Activated T-helper 1 cell treated with anti-CD3 and anti-CD28 coated beads, Interleukin-12 subunit alpha, Interleukin-12 subunit beta, Interleukin-2, Interleukin-4 antibody, amounts not matched to agents 30 ng/mL and 10 ng/mL and 1 ng/mL, durations not matched to agents 14 hours and 24 hours and 36 hours (primary cell): ENCODE data around the gene WNT8A. TPM values are rescaled to one million over a fixed set of nuclear protein-coding genes. Genes with fewer than 3 reads are reported as not detected.

Experiments used
- DNase-seq: peaks from one replicate; pipeline ENCODE4 v3.0.0; 2021; ENCODE audit warnings: low spot score
- H3K27ac Mint-ChIP-seq: one replicate; pipeline ENCODE4 v1.8.0; 2021; ENCODE audit warnings: mild to moderate bottlenecking, mixed read lengths
- H3K27me3 Mint-ChIP-seq: one replicate; pipeline ENCODE4 v1.8.0; 2022; ENCODE audit warnings: mild to moderate bottlenecking, moderate library complexity, mixed read lengths; ENCODE audit not compliant: insufficient read depth
- H3K36me3 Mint-ChIP-seq: one replicate; pipeline ENCODE4 v1.8.0; 2021; ENCODE audit warnings: low read depth, mixed read lengths
- H3K4me1 Mint-ChIP-seq: one replicate; pipeline ENCODE4 v1.8.0; 2021; ENCODE audit warnings: low read depth, mixed read lengths
- H3K4me3 Mint-ChIP-seq: one replicate; pipeline ENCODE4 v1.8.0; 2021; ENCODE audit warnings: mild to moderate bottlenecking, moderate library complexity, mixed read lengths
- H3K9me3 Mint-ChIP-seq: one replicate; pipeline ENCODE4 v1.8.0; 2021; ENCODE audit warnings: mixed read lengths
- intact Hi-C: fragments of 100-400 bp; cut with micrococcal nuclease; formaldehyde crosslinking; loops from one replicate; pipeline ENCODE4 v1.15.1; 2024
- total RNA-seq: library from RNA; stranded (reverse); gene quantifications from 2 replicates; pipeline ENCODE4 v1.2.3, GENCODE V29; 2022

WNT8A gene
- total RNA-seq, 1 donor from 2014 or later = not detected

DNA sequence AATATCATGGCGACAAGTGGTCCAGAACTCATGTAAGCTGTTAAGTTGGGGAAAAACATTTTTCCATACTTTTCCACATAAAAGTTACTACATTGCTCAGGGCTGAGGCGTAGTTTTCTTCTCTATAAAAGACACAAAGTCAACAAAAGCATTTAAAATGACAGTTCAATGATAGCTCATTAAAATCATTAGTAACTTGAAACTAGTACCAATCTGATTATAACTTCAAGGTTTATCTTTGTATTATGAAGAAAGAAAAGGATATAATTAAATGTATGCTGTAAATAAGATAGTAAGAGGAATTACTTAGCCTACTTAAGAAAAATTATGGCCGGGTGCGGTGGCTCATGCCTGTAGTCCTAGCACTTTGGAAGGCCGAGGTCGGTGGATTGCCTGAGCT lies 45.5 kb downstream of the WNT8A start:
- Mint-ChIP-seq H3K36me3 (no peaks in the 10 kb centered on the region), H3K4me3 (no peak overlapping the region), H3K27me3 (peaks cover 16% of the 10 kb centered on the region), H3K9me3 (no peaks in the 10 kb centered on the region), H3K4me1 (peaks cover 5% of the 10 kb centered on the region), H3K27ac (no peak overlapping the region)
- intact Hi-C loops = no loop called here
- DNase-seq = no peak

DNA sequence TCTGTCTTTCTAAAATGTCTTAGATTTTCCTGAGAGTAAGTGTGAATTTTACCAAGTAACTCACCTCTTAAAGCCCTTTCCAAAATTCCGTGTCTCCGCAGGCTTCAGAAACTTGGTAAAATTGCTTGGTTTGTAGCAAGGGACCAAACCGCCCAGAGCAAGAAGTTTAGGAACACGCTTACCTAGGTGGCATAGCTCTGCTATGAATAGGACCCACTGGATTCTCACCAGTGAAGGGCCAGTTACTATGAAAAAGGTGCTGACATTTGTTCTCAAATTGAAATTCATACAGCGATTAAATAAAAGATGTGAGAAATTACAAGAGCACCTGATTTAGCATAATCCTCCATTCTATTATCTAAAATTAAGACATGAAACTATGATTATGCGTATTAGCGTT lies 48.7 kb downstream of the WNT8A start:
- intact Hi-C loops = loop anchor here (10.0 kb wide), 1 partner anchor 228 kb away; no protein-coding TSS in a partner anchor
- no peaks in the 10 kb centered on the region for H3K36me3 Mint-ChIP-seq
- H3K4me1 Mint-ChIP-seq = peaks cover 5% of the 10 kb centered on the region
- peaks cover 13% of the 10 kb centered on the region for H3K27me3 Mint-ChIP-seq
- no peak for DNase-seq
- H3K4me3 Mint-ChIP-seq = peak overlapping the region; percentile 78
- no peaks in the 10 kb centered on the region for H3K9me3 Mint-ChIP-seq
- H3K27ac Mint-ChIP-seq = no peak overlapping the region

DNA sequence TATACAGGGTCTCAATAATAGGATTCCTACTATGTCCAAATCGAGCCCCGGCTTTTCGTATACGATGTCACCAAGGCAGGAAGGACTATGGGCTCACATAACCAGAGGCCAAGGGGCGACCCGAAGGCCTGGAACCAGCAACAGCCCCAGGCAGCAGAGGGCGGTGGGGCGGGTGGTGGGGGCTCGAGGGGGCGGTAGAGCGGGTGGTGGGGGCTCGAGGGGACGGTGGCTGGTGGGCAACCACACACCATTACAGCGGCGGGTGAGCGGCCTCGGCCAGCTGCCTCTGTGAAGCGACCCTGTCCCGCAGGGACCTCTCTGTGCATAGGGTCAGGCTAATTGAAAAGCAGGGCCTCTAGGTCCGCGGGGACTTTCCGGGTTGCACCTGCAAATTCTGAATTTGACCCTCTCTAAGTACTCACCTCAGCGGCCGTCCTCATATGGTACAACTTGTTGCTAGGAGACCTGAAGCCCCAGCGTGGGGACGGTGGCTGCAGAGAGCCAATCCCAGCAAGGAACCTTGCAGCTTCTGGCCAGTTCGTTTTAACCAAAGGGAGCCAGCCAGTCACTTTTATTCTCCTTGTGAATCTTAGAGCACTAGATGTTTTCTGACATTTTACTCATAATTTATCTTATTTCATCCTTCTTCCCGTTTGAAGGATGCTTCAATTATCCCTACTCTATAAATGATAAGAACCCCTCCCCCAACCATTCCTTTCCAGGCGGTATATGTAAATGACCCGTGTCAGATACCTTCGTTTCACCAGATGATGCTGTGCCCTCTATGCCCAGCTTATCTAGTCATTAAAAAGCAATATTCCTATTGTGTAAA lies 55.3 kb downstream of the WNT8A start, which contains the start of gene NME5:
TSS of gene NME5 (minus strand) at position 480 of the 832 bp plus-strand sequence. CDS start 648 bp downstream, outside the sequence.
- no peaks in the 10 kb centered on the region for H3K4me1 Mint-ChIP-seq
- H3K27me3 Mint-ChIP-seq = peaks cover 12% of the 10 kb centered on the region
- intact Hi-C loops = loop anchor here (10.0 kb wide), 1 partner anchor 234 kb away; no protein-coding TSS in a partner anchor
- no peaks in the 10 kb centered on the region for H3K9me3 Mint-ChIP-seq
- no peak within 1 kb of the TSS for H3K27ac Mint-ChIP-seq
- no peaks in the 10 kb centered on the region for H3K36me3 Mint-ChIP-seq
- DNase-seq = no peak
- no peak within 1 kb of the TSS for H3K4me3 Mint-ChIP-seq

DNA sequence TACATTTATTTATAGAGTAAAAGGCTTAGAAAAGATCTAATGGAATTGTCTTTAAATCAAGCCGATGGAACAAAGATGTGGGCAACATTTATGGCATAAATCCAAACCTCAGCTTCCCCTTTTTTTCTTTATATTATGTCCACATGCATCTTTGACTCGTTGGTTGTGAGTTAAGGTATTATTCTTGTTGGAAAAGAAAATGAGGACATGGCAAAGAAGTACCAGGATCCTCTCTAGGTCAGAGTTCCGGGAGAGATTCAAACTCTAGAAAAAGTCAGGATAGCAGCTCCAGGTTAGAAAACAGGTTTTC lies 55.9 kb downstream of the WNT8A start:
- DNase-seq = no peak
- Mint-ChIP-seq H3K27me3 (peaks cover 12% of the 10 kb centered on the region), H3K36me3 (no peaks in the 10 kb centered on the region), H3K27ac (no peak overlapping the region), H3K4me3 (no peak overlapping the region), H3K4me1 (no peaks in the 10 kb centered on the region), H3K9me3 (no peaks in the 10 kb centered on the region)
- intact Hi-C loops = loop anchor here (10.0 kb wide), 1 partner anchor 235 kb away; no protein-coding TSS in a partner anchor

DNA sequence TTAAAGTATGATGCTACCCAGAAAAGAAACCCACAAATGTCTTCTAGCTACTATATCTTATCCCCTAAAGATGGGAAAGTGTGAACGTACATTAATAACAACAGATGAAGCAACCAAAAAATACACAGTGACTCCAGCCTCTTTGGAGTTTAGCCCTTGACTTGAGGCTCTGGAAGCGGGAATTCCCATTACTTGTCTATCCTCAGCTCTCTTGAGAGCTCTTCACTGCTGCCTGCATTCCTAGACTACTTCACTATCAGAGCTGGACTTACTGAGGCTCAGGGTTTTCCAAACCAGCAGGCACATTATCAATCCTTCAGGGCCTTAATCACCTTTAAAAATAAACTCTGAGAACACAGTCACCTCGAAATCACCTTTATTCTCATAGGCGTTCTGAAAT lies 56.4 kb downstream of the WNT8A start:
- Mint-ChIP-seq H3K27ac (no peak overlapping the region), H3K4me3 (no peak overlapping the region), H3K9me3 (no peaks in the 10 kb centered on the region), H3K4me1 (no peaks in the 10 kb centered on the region), H3K36me3 (no peaks in the 10 kb centered on the region), H3K27me3 (peaks cover 12% of the 10 kb centered on the region)
- DNase-seq = no peak
- intact Hi-C loops = no loop called here

Other genes starting within 250 kb of the WNT8A start
- not detected in 2 replicates for gene MYOT, start 216.2 kb upstream of the WNT8A start, total RNA-seq
- gene PKD2L2, start 194.6 kb upstream of the WNT8A start, total RNA-seq = not detected in 2 replicates
- gene FAM13B, start 51.0 kb upstream of the WNT8A start, total RNA-seq = 17.2 and 22.3 TPM in 2 replicates
- gene NME5, start 55.4 kb downstream of the WNT8A start, total RNA-seq = not detected in 2 replicates
- gene BRD8, start 94.6 kb downstream of the WNT8A start, total RNA-seq = 51.8 and 57.9 TPM in 2 replicates
- gene KIF20A, start 95.1 kb downstream of the WNT8A start, total RNA-seq = 17.4 and 18.8 TPM in 2 replicates
- 48.0 and 50.4 TPM in 2 replicates for gene CDC23, start 129.3 kb downstream of the WNT8A start, total RNA-seq
- 0.13 TPM in 1 of 2 replicates, not detected in the other for gene GFRA3, start 190.6 kb downstream of the WNT8A start, total RNA-seq
- 5.3 and 5.6 TPM in 2 replicates for gene CDC25C, start 247.8 kb downstream of the WNT8A start, total RNA-seq